GM21390 (cell line): Measurements from ENCODE around the gene RNF114.
"Not testable (repeated sequence)": the region's sequence is repeated elsewhere in the genome, so short reads cannot be mapped to it uniquely, and the experiment has no call there.

Experiments used
- ATAC-seq: cut with Tn5 transposase; IDR thresholded peaks from one replicate; pipeline ENCODE4 v1.9.1; 2021; ENCODE audit not compliant: unreplicated experiment

Gene RNF114

DNA sequence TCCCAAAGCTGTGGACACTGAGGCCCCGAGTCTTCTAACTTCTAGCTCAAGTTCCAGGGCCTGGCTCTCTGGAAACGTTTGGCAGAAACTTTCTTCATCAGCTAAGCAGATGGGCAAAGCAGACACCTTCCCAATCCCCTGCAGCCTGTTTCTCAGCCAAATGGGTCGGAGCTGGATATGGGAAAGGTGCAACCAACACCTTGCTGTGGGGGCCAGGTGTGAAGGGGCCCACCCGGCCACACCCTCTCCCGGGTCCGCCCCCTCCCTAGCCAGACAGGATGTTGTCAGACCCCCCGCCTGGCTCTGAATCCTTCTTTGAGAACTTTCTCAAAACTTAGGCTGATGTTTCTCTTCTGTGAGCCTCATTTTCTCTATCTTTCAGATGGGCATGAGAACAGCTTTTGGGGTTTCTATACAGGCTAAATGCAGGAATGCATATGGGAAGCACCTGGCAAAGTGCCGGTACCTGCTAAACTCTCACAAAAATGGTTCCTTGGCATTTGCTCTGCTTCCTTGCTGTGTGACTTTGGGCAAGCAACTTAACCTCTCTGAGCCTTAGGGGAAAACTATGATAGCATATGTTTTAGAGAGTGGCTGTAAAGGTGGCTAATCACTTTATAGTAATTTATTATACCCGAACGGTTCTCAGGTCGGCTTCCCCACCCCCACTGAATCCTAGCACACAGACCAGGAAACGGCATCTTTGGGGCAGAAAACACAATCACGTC lies 48.4 kb downstream of the RNF114 start:
- ATAC-seq = no peak

DNA sequence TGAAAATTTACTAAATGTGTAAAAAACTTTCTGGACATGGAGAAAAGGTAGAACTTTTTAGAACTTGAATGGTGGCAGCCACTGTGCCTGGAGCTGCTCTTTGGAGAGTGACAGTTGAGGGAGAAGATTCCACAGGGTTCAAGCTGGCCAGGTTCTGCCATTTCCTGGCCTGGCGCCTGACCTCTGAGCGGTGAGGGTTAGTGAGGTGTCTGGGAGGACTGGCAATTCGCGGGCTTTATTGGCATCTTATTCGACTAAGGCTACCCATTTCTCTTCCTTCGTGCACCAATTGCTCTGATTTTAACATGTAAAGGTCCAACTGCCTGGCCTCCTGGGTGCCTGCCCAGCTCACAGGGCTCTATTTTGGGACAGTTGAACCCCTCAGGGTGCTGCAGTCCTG lies 49.0 kb downstream of the RNF114 start:
- no peak for ATAC-seq

DNA sequence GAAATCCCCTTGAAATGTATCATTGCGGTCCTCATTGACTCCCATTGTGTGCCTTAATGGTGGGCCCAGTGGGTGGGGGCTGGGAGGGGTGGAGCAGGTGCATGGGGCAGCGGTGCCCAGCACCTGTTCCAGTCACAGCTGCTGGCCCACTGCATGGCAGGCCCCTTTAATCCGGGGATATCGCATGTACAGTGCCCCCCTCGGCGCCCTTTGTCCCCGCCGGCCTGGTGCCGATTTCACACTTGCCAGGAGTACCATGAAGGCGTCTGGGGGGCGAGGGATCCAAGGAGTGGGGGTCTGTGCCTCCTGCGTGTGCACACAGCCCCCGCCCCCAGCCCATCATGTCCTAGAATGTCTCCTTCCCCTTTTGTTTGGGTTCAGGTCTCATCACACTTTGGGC lies 49.4 kb downstream of the RNF114 start:
- no peak for ATAC-seq

DNA sequence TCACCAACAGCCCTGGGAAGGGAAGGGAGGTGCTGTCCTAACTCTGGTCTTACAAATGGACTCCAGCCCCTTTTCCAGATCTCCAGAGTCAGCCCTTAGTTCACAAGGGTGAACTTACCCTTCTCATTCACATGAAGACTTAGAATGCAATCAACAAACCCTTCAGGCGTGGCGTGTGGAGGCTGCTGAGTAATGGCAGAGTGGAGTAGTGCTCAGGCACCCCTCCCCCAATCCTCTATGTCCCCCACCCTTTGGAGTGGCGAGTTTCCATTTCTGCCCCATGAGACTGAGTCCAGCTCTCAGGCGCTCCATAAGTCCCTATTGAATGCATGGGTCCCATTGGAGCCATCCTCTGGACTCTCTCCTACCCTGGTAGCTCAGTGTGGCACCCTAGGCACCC lies 49.9 kb downstream of the RNF114 start:
- no peak for ATAC-seq

DNA sequence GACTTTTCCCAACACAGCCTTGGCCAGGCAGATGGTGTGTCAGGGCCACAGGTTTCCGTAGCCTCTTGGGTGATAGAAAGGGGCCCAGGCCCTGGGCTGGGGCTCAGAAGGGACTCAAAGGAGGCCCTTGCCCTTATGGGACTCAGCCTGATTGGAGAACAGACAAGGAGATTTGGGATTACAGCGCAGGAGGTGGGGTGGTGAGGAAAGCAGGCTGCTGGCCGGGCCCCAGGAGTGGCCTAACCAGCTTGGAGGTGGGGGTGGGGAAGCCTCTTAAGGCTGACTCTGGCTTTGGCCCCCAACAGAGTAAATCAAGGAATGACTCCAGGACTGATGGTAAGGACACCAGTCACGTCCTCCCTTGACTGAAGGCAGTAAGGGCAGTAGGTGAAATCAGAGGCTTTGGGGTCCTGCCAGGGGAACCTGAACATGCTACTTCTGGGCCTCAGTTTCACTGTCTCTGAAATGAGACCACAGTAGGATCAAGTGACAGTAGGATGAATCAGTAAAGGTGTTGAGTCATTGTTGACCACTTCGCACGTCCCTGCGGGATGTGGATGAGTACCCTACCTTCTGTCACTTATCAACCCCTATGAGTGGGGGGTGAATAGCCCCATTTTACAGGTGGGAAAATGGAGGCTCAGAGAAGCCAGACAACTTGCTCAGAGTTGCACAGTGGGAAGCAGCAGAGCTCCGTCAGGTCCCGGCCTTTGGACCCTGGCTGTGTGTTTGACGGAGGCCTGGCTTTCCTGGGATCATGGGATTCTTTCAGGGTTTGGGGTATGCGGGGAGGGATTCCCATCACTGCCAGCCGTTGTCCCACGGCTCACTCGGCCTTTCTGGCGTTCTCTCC lies 51.0 kb downstream of the RNF114 start:
- no peak for ATAC-seq

GRCh38 chr20:49987868-49988690 lies 51.9 kb downstream of the RNF114 start:
- no peak for ATAC-seq

DNA sequence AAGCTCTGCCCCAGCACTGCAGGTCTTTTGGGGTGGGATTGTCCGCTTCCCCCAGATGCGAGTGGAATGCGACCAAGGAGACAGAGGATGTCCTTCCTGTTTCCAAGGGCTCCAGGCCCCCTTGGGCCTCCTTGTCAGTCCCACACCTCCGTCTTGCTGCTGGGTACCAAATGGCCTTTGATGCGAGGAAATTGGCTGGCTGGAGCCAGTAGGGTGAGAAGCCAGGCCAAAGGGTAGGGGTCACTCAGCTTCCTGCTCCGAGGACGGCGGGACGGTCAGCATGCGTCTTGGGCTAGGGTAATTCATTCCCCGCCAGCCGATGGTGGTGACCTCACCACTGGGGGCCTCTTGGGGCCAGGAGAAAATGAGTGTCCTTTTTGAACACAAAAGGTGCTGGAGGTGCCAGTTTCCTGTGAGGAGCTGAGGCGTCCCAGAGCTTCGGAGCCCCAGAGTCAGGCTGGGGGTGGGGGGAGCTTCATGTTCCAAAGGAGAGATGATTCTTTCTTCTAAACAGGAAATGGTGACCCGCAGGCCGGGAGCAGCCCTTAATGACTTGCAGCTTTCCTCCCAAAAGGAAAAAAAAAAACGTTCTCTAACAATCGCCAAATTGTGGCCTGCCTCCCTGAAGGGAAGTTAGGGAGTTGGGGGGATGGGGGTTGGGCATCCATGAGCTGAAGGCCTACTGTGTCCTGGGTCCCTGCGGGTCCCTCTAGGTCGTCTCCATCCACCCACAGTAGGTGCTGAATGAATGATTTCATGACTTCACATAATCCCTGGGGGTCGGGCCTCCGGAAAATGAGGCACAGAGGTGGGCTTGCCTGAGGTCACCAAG lies 53.3 kb downstream of the RNF114 start:
- no peak for ATAC-seq

- ATAC-seq = no peak
Measured at GRCh38 chr20:49990271-49990720, 54.1 kb downstream of the RNF114 start.

DNA sequence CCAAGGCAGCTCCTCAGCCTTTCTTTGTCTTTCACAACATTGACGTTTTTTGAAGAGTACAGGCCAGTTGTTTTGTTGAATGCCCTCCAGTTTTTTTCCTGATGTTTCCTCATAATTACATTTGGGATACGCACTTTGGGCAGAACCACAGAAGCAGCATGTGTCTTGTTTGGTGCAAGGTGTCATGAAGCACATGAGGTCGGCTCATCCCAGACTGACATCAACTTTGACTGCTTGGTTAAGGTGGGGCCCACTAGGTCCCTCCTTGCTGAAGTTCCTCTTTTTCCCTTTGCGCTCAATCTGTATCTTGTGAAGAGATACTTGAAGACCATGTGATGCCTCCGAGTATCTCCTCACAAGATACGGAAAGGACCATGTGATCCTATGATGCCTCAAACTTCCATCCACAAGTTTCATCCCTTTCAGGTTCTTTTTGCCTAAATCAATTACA lies 57.1 kb downstream of the RNF114 start:
- ATAC-seq = no peak

- no peak for ATAC-seq
Measured at GRCh38 chr20:49995586-49995985, 59.4 kb downstream of the RNF114 start.

DNA sequence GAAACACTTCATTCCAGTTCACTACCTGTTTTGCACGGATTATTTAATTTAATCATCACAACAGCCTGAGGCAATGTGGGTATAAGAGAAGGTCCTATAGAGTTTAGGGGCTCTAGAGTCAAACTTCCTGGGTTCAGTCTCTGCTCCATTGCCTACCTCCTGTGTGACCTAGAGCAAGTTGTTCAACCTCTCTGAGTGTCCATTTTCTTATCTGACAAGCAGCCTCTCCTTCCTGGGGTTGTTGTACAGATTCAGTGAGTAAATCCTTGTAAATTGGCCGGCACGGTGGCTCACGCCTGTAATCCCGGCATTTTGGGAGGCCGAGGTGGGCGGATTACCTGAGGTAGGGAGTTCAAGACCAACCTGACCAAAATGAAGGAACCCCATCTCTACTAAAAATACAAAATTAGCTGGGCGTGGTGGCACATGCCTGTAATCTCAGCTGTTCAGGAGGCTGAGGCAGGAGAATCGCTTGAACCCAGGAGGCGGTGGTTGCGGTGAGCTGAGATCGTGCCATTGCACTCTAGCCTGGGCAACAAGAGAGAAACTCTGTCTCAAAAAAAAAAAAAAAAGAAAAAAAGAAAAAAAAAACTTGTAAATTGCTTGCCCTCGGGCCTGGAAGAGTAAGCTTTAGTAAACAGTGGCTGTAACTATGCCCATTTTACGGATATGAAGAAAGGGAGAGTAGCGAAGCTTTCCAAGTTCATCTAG lies 62.4 kb downstream of the RNF114 start:
- ATAC-seq = not testable (repeated sequence)

- ATAC-seq = no peak
Measured at GRCh38 chr20:49999329-49999728, 63.1 kb downstream of the RNF114 start.

DNA sequence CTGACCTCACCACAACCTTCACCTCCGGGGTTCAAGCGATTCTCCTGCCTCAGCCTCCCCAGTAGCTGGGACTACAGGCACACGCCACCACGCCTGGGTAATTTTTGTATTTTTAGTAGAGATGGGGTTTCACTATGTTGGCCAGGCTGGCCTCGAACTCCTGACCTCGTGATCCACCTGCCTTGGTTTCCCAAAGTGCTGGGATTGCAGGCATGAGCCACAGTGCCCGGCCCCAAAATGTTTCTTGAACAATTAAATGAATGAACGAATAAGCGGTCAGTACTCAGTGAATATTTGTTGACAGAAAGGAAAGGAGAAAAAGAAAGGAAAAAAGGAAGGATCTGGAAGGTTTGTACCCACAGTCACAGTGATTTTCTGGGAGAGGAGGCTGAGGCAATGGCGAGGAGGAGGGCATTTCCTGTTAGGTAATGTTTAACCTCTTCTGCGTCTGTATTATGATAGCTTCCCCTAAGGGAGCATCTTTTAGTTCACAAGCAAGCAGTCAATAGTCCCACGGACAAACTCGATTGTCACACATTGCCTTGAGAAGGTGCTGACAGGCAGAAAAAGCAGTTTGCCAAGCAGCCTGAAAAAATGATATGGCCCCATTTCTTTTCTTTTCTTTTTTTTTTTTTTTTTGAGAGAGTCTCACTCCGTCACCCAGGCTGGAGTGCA lies 64.5 kb downstream of the RNF114 start:
- ATAC-seq = not testable (repeated sequence)

DNA sequence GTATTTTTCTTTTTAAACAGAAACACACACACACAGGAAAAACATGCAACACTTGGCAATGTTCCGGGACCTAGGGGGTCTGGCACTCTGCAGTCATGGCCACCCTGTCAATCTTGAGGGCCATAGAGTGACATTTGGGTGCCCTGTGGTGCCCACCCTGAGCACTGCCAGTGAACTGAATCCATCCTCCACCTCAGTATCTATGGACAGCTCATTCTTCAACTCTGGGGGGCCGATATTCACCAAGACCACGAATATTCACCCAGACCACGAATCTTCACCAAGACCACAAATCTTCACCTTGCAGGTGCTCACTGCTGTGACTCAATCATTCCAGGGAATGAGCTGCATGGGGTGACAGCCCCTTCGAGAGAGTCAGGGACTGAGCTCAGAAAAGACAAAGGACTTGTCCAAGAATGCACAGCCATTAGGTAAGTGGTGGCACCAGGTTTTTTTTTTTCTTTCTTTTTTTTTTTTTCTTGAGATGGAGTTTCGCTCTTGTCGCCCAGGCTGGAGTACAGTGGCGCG lies 65.7 kb downstream of the RNF114 start:
- no peak for ATAC-seq

DNA sequence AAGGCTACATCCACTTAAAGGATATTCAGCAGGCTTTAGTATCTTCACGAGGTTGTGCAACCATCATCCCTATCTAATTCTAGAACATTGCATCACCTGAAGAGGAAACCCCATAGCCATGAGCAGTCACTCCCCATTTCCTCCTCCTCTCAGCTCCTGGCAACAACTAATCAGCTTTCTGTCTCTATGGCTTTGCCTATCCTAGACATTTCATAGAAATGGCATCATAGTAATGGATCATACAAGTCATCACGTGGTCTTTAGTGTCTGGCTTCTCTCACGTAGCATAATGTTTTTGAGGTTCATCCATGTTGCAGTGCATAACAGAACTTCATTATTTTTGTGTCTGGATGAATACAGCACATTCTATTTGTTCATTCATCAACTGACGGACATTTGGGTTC lies 67.1 kb downstream of the RNF114 start:
- ATAC-seq = no peak
